ENCODE data around the gene CFL2.

GRCh38 chr14:34688470-34689206 lies 25.8 kb downstream of the CFL2 start:
- TF ChIP-seq POLR2A (IDR thresholded peaks at IDR 0.05): no peak
- TF ChIP-seq CTCF (IDR thresholded peaks at IDR 0.05 in 8 of 11, conservative IDR thresholded peaks at IDR 0.05 in 3 of 11): no peak
- TF ChIP-seq POLR2AphosphoS5 (IDR thresholded peaks at IDR 0.05): no peak

All from spleen (tissue), 7 donors.